IPS-11a (cell line): ENCODE data around the gene GADD45G.

Experiments used
- H3K4me3 ChIP-seq: one replicate; pipeline ENCODE4 v1.5.1; 2013; ENCODE audit warnings: low read depth, low read length, control low read depth

Gene GADD45G

GRCh38 chr9:89648247-89649000, 43.6 kb downstream of the GADD45G start:
- H3K4me3 ChIP-seq = no peak overlapping the region

GRCh38 chr9:89649039-89649691, 44.4 kb downstream of the GADD45G start:
- H3K4me3 ChIP-seq = no peak overlapping the region

- no peak overlapping the region for H3K4me3 ChIP-seq
Measured at GRCh38 chr9:89654025-89654662, 49.3 kb downstream of the GADD45G start.

GRCh38 chr9:89655056-89655989, 50.5 kb downstream of the GADD45G start:
- no peak overlapping the region for H3K4me3 ChIP-seq
